GM21576 (cell line): ENCODE results near the gene F8A1.
"Not testable (repeated sequence)": the region's sequence is repeated elsewhere in the genome, so short reads cannot be mapped to it uniquely, and the experiment has no call there.

Experiments
- ATAC-seq: cut with Tn5 transposase; IDR thresholded peaks from one replicate; pipeline ENCODE4 v1.9.1; 2021; ENCODE audit warnings: mild to moderate bottlenecking, moderate library complexity; ENCODE audit not compliant: unreplicated experiment

The F8A1 gene

DNA sequence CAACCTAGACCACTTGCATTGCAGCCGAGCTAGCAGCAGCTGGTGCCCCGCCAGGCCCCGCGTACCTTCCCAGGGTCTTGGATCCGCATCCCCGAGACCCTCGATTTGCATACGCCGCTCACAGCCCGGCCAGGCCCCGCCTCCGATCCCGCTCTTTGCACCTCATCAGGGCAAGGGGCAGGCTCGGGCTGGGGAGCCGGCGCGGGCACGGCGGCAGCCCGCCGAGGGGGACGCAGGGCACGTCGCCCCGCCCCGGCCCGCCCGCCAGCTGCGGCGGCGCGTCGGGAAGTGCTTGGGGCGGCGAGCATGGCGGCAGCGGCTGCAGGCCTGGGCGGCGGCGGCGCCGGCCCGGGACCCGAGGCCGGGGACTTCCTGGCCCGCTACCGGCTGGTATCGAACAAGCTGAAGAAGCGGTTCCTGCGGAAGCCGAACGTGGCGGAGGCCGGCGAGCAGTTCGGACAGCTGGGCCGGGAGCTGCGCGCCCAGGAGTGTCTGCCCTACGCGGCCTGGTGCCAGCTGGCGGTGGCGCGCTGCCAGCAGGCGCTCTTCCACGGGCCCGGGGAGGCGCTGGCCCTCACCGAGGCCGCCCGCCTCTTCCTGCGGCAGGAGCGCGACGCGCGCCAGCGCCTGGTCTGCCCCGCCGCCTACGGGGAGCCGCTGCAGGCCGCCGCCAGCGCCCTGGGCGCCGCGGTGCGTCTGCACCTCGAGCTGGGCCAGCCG, at the start of gene F8A1:
Gene F8A1, plus strand, starts transcription at position 287 of the 720 bp plus-strand sequence. Its CDS starts 20 bp downstream, at position 307.
- ATAC-seq = peak; percentile 61

DNA sequence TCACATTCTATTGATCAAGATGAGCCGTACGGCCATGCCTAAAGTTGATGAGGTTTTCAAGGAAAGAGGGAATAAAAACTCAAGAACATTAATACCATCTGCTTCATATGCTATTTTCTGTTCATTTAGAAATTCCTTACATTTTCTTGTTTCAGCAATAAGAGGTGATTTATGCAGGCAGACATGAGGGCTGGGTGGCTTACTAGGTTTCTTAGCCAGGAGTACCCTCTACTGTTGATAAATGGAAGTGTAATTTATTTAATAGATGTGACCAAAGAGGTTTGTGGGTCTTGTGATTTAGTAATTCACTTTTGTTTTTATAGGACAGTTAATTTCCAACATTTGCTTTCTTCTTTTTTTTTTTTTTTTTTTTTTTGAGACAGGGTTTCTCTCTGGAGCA, 45.3 kb upstream of the F8A1 start:
- peak; percentile 52 for ATAC-seq

DNA sequence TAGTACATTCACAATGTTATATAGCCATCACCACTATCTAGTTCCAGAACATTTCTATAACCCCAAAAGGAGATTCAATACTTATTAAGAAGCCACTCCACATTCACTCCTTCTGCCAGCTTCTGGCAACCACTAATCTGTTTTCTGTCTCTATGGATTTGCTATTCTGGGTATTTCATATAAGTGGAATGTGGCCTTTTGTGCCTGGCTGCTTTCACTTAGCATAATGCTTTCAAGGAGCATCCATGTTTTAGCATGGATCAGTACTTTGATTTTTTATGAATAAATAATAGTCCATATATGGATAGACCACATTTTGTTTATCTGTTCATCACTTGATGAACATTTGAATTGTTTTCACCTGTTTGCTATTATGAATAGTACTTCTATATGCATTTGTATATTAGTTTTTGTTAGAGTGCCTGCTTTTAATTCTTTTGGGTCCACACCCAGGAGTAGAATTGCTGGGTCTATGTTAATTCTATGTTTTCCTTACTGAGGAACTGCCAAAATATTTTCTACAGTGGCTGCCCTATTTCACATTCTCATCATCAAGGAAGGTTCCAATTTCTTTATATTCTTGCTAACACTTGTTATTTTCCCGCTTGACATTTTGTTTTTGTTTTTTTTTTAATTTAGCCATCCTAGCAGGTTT, 35.1 kb upstream of the F8A1 start:
- ATAC-seq = no peak

DNA sequence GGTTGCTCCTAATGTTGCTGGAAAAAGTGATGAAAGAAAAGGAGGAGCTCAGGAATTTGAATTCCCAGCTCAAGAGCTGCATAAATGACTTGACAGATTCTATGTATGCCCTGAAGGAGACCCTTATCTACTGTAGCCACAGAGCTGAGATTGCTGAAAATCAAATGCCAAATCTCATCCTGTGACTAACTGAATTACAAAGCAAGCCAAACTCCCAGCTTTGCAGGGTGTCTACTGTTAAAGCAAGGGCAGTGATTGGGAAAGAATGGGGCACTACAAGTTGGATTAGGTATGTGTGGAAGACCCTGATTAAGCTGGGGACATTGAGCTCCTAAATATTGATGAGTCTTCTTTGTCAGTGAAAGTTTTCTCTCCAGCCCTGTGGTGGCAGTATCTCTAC, 30.9 kb upstream of the F8A1 start:
- no peak for ATAC-seq

DNA sequence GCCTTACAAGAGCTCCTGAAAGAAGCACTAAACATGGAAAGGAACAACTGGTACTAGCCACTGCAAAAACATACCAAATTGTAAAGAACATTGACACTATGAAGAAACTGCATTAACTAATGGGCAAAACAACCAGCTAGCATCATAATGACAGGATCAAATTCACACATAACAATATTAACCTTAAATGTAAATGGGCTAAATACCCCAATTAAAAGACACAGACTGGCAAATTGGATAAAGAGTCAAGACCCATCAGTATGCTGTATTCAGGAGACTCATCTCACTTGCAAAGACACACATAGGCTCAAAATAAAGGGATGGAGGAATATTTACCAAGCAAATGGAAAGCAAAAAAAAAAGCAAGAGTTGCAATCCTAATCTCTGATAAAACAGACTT, 17.6 kb upstream of the F8A1 start:
- not testable (repeated sequence) for ATAC-seq

DNA sequence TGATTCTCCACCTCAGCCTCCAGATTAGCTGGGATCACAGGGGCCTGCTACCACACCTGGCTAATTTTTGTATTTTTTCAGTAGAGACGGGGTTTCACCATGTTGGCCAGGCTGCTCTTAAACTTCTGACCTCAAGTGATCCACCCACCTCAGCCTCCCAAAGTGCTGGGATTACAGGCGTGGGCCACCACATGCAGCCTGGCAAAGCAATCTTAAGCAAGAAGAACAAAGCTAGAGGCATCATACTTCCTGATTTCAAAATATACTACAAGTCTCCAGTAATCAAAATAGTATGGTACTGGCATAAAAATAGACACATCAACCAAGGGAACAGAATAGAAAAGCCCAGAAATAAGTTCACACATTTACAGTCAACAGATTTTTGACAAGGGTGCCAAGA, 12.8 kb upstream of the F8A1 start:
- ATAC-seq = no peak

DNA sequence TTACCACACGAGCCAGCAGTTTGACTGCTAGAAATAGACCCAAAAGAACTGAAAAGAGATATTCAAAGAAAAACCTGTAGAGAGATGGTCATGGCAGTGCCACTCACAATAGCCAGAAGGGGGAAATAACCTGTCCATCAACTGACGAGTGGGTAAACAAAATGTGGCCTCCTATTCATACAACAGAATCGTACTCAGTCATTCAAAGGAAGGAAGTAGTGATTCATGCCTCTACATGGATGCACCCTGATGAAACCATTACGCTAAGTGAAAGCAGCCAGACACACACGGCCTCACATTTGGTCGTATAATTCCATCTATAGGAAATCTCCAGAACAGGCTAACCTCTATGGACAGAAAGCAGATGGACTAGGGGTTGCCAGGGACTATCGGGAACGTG, 2.1 kb upstream of the F8A1 start:
- ATAC-seq = not testable (repeated sequence)

DNA sequence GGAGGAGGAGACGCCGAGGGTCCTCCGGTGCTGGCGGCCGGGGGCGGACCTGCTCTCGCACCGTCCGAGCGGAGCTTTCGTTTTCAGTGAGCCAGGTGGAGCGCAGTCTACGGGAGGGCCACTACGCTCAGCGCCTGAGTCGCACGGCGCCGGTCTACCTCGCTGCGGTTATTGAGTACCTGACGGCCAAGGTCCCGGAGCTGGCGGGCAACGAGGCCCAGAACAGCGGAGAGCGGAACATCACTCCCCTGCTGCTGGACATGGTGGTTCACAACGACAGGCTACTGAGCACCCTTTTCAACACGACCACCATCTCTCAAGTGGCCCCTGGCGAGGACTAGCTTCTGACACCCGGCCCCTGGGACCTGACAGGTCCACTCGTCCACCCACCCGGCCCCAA, 1.1 kb upstream of the F8A1 start:
- not testable (repeated sequence) for ATAC-seq

DNA sequence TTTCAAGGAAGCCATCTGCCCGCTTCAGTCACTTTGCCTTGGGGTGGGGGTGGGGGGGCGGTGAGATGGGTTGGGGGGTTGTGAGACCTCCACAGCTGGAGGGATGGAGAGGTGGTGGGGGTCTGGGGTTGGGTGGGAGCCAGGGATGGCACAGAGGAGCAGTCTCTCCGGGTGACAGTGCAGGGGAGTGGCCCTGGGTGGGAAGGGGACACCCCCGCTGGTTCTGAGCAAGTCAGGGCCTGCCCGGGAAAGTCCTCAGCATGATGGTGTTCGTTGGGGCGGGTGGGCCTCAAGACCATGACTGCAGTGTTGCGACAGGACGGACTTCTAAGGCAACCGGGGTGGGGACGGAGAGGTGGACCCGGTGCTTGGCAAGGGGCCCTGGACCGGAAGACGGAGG, 606 bp upstream of the F8A1 start:
- ATAC-seq = not testable (repeated sequence)

DNA sequence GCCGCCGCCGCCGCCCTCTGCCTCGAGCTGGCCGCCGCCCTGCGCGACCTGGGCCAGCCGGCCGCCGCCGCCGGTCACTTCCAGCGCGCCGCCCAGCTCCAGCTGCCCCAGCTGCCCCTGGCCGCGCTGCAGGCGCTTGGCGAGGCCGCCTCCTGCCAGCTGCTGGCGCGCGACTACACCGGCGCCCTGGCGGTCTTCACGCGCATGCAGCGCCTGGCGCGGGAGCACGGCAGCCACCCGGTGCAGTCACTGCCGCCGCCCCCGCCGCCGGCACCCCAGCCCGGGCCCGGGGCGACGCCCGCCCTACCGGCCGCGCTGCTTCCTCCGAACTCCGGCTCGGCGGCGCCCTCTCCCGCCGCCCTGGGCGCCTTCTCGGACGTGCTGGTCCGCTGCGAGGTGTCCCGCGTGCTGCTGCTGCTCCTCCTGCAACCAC, 650 bp downstream of the F8A1 start:
- ATAC-seq = peak; percentile 60

DNA sequence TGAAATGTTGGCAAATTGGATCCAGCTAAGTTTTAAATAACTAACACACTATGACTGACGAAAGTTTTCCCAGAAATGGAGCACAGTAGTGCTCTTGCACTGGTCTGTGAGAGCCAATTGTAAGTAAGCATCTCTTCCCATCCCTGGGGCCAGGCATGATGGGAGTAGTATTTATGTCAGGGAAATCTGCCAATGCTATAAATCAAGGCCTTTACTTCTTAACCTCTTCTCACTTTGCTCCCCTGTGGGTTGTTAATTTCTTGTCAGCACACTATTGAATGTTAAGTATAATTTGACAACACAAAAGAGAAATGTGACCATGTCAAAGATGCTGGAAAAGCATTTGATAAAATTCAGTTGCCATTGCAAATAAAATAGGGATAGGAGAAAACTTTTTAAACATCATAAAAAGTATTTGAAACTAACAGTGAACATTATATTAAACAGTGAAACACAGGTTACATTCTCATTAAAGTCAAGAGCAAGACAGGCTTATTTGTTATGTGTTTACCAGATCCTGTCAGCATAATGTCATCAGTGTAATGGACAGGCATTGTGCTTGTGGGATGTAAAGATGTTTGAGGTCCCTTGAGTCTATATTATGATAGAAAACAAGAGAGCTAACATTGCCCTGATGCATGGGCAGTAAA, 5.0 kb downstream of the F8A1 start:
- no peak for ATAC-seq

DNA sequence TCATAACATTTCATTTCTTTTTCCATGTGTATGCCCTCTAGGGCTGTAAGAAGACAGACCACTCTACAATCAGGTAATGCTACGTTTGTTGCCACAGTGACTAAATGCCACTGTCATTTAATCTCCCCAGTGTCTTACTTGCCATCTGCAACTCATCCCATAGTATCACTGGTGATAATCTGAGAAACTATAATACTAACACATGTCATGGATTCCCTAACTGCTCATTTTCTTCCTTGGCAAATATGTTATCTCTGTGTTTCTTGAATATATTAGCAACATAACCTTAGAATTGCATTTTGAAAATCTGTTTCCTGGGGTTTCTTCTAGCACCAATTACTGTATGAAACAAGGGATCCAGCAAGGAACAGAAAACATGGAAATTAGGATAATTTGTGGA, 6.1 kb downstream of the F8A1 start:
- ATAC-seq = no peak

DNA sequence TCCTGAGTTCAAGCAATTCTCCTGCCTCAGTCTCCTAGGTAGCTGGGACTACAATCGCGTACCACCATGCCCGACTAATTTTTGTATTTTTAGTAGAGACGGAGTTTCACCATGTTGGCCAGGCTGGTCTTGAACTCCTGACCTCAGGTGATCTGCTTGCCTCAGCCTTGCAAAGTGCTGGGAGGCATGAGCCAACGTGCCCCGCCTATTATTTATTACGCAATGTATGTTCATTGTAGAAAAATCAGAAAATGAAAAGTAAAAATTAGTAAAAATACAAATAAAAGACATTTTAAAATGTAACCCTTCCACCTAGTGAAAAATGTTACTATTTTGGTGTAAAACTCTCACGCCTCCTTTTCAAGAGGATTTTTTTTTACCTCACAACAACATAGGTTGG, 14.2 kb downstream of the F8A1 start:
- no peak for ATAC-seq

DNA sequence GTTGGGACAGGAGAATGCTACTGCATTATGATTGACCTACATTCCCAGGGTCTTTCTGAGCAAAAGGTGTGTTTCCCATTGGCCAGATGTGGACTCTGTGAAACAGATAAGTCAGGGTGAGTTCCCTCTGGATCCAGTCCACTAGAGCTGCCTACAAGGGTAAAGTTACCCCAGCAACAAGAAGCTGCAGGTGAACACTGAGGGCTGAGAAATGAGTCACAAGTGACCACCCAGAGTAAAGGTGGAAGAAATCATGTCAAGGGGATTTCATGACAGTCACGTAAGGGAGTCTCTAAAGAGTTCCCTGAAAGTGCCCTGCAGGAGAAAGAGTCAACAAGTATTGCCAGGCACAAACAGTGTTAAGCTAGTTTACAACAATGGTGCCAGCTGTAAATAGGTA, 16.3 kb downstream of the F8A1 start:
- no peak for ATAC-seq

DNA sequence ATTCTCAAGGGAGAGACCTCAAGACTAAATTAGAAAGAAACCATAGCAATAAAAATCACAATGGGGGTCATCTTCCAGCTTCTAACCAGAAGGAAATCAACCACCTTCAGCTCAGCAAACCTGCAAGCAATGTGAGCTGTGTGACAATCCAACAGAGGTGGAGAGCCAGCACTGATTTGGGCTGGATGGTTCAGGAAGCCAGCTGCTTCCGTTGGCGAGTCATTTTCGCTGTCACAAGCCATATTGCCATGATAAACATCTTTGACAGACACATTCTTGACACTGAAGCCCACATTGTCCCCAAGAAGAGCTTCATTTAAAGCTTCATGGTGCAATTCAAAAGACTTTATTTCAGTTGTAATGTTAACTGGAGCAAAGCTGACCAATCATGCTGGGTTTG, 22.7 kb downstream of the F8A1 start:
- ATAC-seq = no peak

DNA sequence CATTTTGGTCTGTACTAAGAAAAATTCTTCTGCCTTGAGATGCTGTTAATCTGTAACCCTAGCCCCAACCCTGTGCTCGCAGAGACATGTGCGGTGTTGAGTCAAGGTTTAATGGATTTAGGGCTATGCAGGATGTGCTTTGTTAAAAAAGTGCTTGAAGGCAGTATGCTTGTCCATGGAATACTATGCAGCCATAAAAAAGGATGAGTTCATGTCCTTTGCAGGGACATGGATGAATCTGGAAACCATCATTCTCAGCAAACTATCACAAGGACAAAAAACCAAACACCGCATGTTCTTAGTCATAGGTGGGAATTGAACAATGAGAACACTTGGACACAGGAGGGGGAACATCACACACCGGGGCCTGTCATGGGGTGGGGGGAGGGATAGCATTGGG, 23.9 kb downstream of the F8A1 start:
- not testable (repeated sequence) for ATAC-seq

DNA sequence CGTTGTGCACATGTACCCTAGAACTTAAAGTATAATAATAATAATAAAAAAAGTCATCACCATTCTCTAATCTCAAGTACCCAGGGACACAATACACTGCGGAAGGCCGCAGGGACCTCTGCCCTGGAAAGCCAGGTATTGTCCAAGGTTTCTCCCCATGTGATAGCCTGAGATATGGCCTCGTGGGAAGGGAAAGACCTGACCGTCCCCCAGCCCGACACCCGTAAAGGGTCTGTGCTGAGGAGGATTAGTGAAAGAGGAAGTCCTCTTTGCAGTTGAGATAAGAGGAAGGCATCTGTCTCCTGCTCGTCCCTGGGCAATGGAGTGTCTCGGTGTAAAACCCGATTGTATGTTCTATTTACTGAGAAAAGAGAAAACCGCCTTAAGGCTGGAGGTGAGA, 24.4 kb downstream of the F8A1 start:
- ATAC-seq = not testable (repeated sequence)

DNA sequence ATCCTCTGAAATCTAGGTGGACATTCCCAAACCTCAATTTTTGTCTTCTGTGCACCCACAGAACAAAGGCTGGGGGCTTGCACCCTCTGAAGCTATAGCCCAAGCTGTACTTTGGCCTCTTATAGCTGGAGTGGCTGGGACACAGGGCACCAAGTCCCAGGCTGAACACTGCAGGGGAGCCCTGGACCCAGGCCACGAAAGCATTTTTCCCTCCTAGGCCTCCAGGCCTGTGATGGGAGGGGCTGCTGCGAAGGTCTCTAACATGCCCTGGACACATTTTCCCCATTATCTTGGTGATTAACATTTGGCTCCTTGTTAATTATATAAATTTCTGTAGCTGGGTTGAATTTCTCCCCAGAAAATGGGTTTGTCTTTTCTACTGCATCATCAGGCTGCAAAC, 27.9 kb downstream of the F8A1 start:
- ATAC-seq = no peak

DNA sequence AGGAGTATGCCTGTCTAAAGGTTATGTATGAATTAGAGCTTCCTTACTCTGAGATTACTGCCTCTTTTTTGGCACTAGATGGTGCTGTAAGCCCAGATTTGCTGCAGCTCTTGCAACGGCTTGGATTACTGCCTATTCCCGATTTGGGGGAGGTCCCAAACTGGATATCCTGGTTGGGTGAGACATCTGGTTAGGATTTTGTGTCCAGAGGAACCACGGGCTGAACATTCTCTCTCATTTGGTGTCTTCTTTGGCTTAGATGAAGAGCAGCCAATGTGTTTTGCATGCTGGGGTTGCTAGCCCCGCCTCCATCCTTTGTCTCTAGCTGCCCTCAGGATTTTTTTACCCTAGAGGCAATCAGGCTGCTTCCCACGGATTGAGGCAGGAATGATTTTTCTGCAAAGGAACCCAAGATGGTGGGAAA, 31.9 kb downstream of the F8A1 start:
- ATAC-seq = peak; percentile 62

DNA sequence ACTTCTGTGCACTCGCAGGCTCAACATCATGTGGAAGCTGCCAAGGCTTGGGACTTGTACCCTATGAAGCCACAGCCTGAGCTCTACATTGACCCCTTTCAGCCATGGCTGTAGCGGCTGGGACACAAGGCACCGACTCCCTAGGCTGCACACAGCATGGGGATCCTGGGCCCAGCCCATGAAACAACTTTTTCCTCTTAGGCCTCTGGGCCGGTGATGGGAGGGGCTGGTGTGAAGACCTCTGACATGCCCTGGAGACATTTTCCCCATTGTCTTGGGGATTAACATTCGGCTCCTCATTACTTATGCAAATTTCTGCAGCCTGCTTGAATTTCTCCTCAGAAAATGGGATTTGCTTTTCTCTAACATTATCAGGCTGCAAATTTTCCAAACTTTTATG, 38.6 kb downstream of the F8A1 start:
- ATAC-seq = not testable (repeated sequence)
